ENCODE data around the gene HOXC10.

HOXC10 gene

GRCh38 chr12:53955776-53956250 lies 29.1 kb upstream of the HOXC10 start:
- no peak for TF ChIP-seq CTCF (IDR thresholded peaks at IDR 0.05)
- H3K4me3 ChIP-seq: no peak overlapping the region
- DNase-seq (ENCODE audit: low spot score): no peak
- no peak overlapping the region for H3K27ac ChIP-seq

- no peak for DNase-seq (ENCODE audit: low spot score)
- Histone ChIP-seq H3K27ac (no peak overlapping the region), H3K4me3 (no peak overlapping the region)
- TF ChIP-seq CTCF (IDR thresholded peaks at IDR 0.05): no peak
Measured at GRCh38 chr12:53956251-53956887, 28.6 kb upstream of the HOXC10 start.

GRCh38 chr12:53956914-53957536 lies 27.9 kb upstream of the HOXC10 start:
- Histone ChIP-seq H3K4me3 (no peak overlapping the region), H3K27ac (no peak overlapping the region)
- DNase-seq (ENCODE audit: low spot score): no peak
- no peak for TF ChIP-seq CTCF (IDR thresholded peaks at IDR 0.05)

- no peak for DNase-seq (ENCODE audit: low spot score)
- Histone ChIP-seq H3K27ac (no peak overlapping the region), H3K4me3 (no peak overlapping the region)
- TF ChIP-seq CTCF (IDR thresholded peaks at IDR 0.05): no peak
Measured at GRCh38 chr12:53958128-53958527, 26.8 kb upstream of the HOXC10 start.

- no peak for DNase-seq (ENCODE audit: low spot score)
- H3K27ac ChIP-seq: no peak overlapping the region
- no peak for TF ChIP-seq CTCF (IDR thresholded peaks at IDR 0.05)
- no peak overlapping the region for H3K4me3 ChIP-seq
Measured at GRCh38 chr12:53959314-53959713, 25.6 kb upstream of the HOXC10 start.

GRCh38 chr12:53960187-53961024 lies 24.5 kb upstream of the HOXC10 start:
- Histone ChIP-seq H3K27ac (no peak overlapping the region), H3K4me3 (peak overlapping the region; percentile 12)
- DNase-seq (ENCODE audit: low spot score): no peak
- no peak for TF ChIP-seq CTCF (IDR thresholded peaks at IDR 0.05)

Measured in coronary artery (tissue), 2 donors.